ENCODE measurements around the gene SUN2. TPM values are rescaled to one million over a fixed set of nuclear protein-coding genes. Genes with fewer than 3 reads are reported as not detected.

Gene SUN2
- total RNA-seq, 1 experiment from 2014 or later: 66.3 TPM

GRCh38 chr22:38698407-38699094 is 57.2 kb downstream of the SUN2 start:
- no peak for TF ChIP-seq CTCF (IDR thresholded peaks at IDR 0.05; ENCODE audit: unreplicated experiment)
- no peaks in the 10 kb centered on the region for H3K27me3 Mint-ChIP-seq (ENCODE audit: unreplicated experiment)

GRCh38 chr22:38697425-38698089 is 58.2 kb downstream of the SUN2 start:
- H3K27me3 Mint-ChIP-seq (ENCODE audit: unreplicated experiment): no peaks in the 10 kb centered on the region
- CTCF ChIA-PET: interaction anchor here (1.1 to 1.4 kb wide), 2 partner anchors 8 to 16 kb away, joined by 4 to 7 read pairs; partner anchors contain the start of genes GTPBP1 and TOMM22
- peaks cover 49% of the 10 kb centered on the region for H3K4me1 Mint-ChIP-seq (ENCODE audit: low read depth, unreplicated experiment)
- no TSS peak for BruUV-seq (replicated peaks)
- peak overlapping the region; percentile 98 for H3K27ac Mint-ChIP-seq (ENCODE audit: unreplicated experiment)
- intact Hi-C loops (cut with micrococcal nuclease; ENCODE audit: unreplicated experiment): no loop called here
- peak overlapping the region; percentile 76 for H3K4me3 Mint-ChIP-seq (ENCODE audit: low read depth, unreplicated experiment)
- peaks cover 82% of the 10 kb centered on the region for H3K36me3 Mint-ChIP-seq (ENCODE audit: insufficient read depth, unreplicated experiment)
- no peak for TF ChIP-seq CTCF (IDR thresholded peaks at IDR 0.05; ENCODE audit: unreplicated experiment)
- no peak for DNase-seq
- no peaks in the 10 kb centered on the region for H3K9me3 Mint-ChIP-seq (ENCODE audit: low read depth, unreplicated experiment)

More at GRCh38 chr22:38698407-38699094, 57.2 kb downstream of the SUN2 start:
- BruUV-seq (replicated peaks): no TSS peak
- Mint-ChIP-seq H3K4me1 (ENCODE audit: low read depth, unreplicated experiment) (peaks cover 41% of the 10 kb centered on the region), H3K36me3 (ENCODE audit: insufficient read depth, unreplicated experiment) (peaks cover 77% of the 10 kb centered on the region), H3K9me3 (ENCODE audit: low read depth, unreplicated experiment) (no peaks in the 10 kb centered on the region), H3K4me3 (ENCODE audit: low read depth, unreplicated experiment) (peak overlapping the region; percentile 76), H3K27ac (ENCODE audit: unreplicated experiment) (peak overlapping the region; percentile 98)
- CTCF ChIA-PET: interaction anchor here (1.6 kb wide), 1 partner anchor 17 kb away, joined by 8 read pairs; the partner anchor contains the start of gene TOMM22
- intact Hi-C loops (cut with micrococcal nuclease; ENCODE audit: unreplicated experiment): no loop called here
- DNase-seq: no peak

- Mint-ChIP-seq H3K27ac (ENCODE audit: unreplicated experiment) (peak overlapping the region; percentile 98), H3K4me1 (ENCODE audit: low read depth, unreplicated experiment) (peaks cover 49% of the 10 kb centered on the region), H3K27me3 (ENCODE audit: unreplicated experiment) (no peaks in the 10 kb centered on the region), H3K9me3 (ENCODE audit: low read depth, unreplicated experiment) (no peaks in the 10 kb centered on the region), H3K36me3 (ENCODE audit: insufficient read depth, unreplicated experiment) (peaks cover 81% of the 10 kb centered on the region), H3K4me3 (ENCODE audit: low read depth, unreplicated experiment) (peak overlapping the region; percentile 76)
- no TSS peak for BruUV-seq (replicated peaks)
- no peak for TF ChIP-seq CTCF (IDR thresholded peaks at IDR 0.05; ENCODE audit: unreplicated experiment)
- intact Hi-C loops (cut with micrococcal nuclease; ENCODE audit: unreplicated experiment): no loop called here
- CTCF ChIA-PET: interaction anchor here (0.7 to 1.4 kb wide), 4 partner anchors 8 to 544 kb away, joined by 3 to 7 read pairs (median 4); partner anchors contain the start of genes GTPBP1 and TOMM22
- DNase-seq: peak; percentile 41
These were observed 59.0 kb downstream of the SUN2 start for GRCh38 chr22:38696606-38697424.

GRCh38 chr22:38694940-38695339 is 60.9 kb downstream of the SUN2 start:
- peaks cover 71% of the 10 kb centered on the region for H3K36me3 Mint-ChIP-seq (ENCODE audit: insufficient read depth, unreplicated experiment)
- CTCF ChIA-PET: interaction anchor here (0.5 to 1.2 kb wide), 5 partner anchors 11 to 40 kb away, joined by 4 to 17 read pairs (median 5); partner anchors contain the start of genes CBY1, GTPBP1 and TOMM22
- no peak for DNase-seq
- H3K27me3 Mint-ChIP-seq (ENCODE audit: unreplicated experiment): no peaks in the 10 kb centered on the region
- H3K27ac Mint-ChIP-seq (ENCODE audit: unreplicated experiment): peak overlapping the region; percentile 85
- no peaks in the 10 kb centered on the region for H3K9me3 Mint-ChIP-seq (ENCODE audit: low read depth, unreplicated experiment)
- intact Hi-C loops (cut with micrococcal nuclease; ENCODE audit: unreplicated experiment): loop anchor here (2.0 kb wide), 1 partner anchor 14 kb away; the partner anchor contains the start of gene TOMM22
- TF ChIP-seq CTCF (IDR thresholded peaks at IDR 0.05; ENCODE audit: unreplicated experiment): no peak
- peak overlapping the region; percentile 9 for H3K4me3 Mint-ChIP-seq (ENCODE audit: low read depth, unreplicated experiment)
- no TSS peak for BruUV-seq (replicated peaks)
- peaks cover 49% of the 10 kb centered on the region for H3K4me1 Mint-ChIP-seq (ENCODE audit: low read depth, unreplicated experiment)

Data from Calu3 (cell line).